Measurements from ENCODE around the gene TIAM2. TPM values are rescaled to one million over a fixed set of nuclear protein-coding genes. Genes with fewer than 3 reads are reported as not detected.

The TIAM2 gene
- polyA plus RNA-seq, 6 donors from 2014 or later: 0.34 to 2.8 (median 0.58) TPM; not detected in 1

- H3K4me3 Mint-ChIP-seq: no peak overlapping the region
- ATAC-seq (ENCODE audit: low read depth in 2 of 2) (no peak), DNase-seq (no peak)
- no peaks in the 10 kb centered on the region for H3K36me3 Mint-ChIP-seq
- H3K27ac Mint-ChIP-seq: no peak overlapping the region
- peaks cover 0 to 5% (median 0%) of the 10 kb centered on the region in 3 donors for H3K27me3 Mint-ChIP-seq
- no peaks in the 10 kb centered on the region for H3K9me3 Mint-ChIP-seq
- H3K4me1 Mint-ChIP-seq: no peaks in the 10 kb centered on the region
Observed at GRCh38 chr6:155021680-155022079, 26.6 kb downstream of the TIAM2 start.

DNA sequence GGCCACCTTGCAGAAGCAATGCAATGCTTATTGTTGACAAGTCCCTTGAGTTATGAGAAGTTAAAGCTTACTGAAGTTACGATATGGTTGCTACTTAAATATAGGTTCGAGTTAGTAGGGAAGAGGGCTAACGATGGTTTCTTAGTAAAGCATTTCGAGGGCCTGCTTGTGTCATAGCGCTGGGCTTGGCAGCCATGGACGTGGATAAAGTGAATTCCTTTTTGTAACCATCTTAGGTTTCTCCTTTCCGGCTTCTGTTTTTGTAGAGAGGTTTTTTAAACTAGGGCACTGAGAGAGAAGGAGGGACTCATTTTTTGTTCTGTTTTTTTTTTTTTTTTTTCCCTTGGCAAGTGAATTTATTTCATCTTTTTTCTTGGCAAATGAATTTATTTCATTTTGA is 27.6 kb downstream of the TIAM2 start:
- H3K36me3 Mint-ChIP-seq: no peaks in the 10 kb centered on the region
- peaks cover 0 to 5% (median 0%) of the 10 kb centered on the region in 3 donors for H3K27me3 Mint-ChIP-seq
- no peaks in the 10 kb centered on the region for H3K4me1 Mint-ChIP-seq
- H3K27ac Mint-ChIP-seq: peak overlapping the region in 1 of 6 donors; percentile 11
- ATAC-seq (ENCODE audit: low read depth in 2 of 2) (no peak), DNase-seq (no peak)
- H3K4me3 Mint-ChIP-seq: no peak overlapping the region
- no peaks in the 10 kb centered on the region for H3K9me3 Mint-ChIP-seq

DNA sequence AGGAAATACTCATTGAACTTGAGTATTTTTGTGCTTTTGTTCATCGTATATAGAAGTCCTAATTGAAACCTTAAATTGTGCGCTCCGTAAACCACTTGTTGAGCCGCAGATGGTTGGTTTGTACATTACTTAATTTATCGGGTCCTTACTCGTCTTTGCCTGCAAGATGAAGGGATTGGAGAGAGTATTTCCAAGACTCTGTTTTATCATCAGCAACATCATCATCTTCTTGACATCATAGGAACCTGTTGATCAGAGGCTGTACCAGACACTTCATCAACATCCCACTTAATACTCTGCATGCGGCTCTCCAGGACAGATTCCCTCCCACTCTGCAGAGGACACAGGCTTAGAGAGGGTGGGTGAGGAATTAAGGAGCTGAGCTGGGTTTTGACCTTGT is 28.6 kb downstream of the TIAM2 start:
- H3K9me3 Mint-ChIP-seq: no peaks in the 10 kb centered on the region
- ATAC-seq (ENCODE audit: low read depth in 2 of 2): no peak

DNA sequence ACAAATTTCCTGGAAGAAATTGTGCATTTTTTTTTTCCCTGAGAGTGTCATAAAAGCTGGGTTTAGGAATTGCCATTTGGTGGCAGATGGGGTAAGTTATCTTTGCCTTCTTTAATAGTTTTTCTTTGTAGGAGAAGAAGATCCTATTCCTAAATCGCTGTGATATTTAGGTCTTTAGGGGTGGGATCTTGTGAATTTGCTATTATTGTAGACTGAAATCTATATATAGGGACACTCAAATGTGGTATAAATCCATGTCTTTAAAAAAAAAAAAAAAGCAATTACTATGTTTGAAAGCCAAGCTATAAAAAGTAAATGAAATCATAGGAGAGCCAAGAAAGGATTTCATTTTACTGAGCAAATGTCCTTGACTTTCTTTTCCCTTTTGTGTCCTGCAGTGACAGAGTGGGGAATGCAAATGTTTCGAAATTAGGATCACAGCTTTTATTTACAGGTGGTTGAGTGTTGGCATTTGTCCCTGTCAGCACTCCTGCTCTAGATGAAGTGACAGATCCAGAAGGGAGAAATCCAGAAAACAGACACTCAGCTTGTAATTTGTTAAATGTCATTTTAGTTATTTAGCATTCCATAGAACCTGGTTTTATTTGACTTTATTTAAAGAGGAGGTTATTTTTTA is 29.4 kb downstream of the TIAM2 start:
- H3K36me3 Mint-ChIP-seq: no peaks in the 10 kb centered on the region
- no peak for ATAC-seq (ENCODE audit: low read depth in 2 of 2)
- H3K9me3 Mint-ChIP-seq: no peaks in the 10 kb centered on the region
- no peak overlapping the region for H3K27ac Mint-ChIP-seq
- no peak overlapping the region for H3K4me3 Mint-ChIP-seq
- DNase-seq: no peak
- H3K27me3 Mint-ChIP-seq: peaks cover 0 to 5% (median 0%) of the 10 kb centered on the region in 3 donors
- H3K4me1 Mint-ChIP-seq: no peaks in the 10 kb centered on the region

More for the DNA sequence above, 28.6 kb downstream of the TIAM2 start:
- no peak for DNase-seq
- H3K27me3 Mint-ChIP-seq: peaks cover 0 to 5% (median 0%) of the 10 kb centered on the region in 3 donors
- no peaks in the 10 kb centered on the region for H3K36me3 Mint-ChIP-seq
- H3K4me3 Mint-ChIP-seq: no peak overlapping the region
- no peak overlapping the region for H3K27ac Mint-ChIP-seq
- no peaks in the 10 kb centered on the region for H3K4me1 Mint-ChIP-seq

DNA sequence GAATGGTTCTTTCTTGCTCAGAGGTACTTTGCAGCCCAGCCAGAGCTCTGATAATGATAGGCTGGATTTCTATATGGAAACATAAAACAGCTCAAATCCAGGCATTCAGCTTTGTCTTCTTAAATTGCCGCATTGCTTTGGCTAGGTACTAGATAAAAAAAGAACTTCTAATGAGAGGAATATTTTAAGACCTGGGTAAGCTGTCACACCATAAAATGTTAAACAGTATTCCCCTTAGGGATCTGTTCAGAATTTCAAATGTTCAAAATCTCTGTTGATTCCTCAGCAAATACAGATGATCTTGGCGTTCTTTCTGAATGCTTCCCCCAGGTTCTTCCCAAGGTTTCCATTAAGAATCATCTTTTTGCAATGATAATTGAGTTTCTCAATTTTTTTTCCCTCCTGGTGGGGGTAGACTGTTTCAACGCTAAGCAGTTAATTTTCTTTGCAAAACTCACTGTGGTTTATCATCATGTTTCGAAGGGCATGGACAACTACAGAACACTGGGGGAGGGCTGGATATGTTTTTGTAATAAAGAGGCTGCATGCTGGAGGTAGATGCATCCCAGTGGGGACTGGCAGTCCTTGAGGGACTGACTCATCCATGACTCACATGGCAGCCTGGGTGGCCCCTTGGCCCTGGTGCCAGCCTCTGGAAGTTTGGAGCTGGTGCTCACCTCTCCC is 31.0 kb downstream of the TIAM2 start:
- peak overlapping the region in 1 of 6 donors; percentile 70 for H3K27ac Mint-ChIP-seq
- no peaks in the 10 kb centered on the region for H3K4me1 Mint-ChIP-seq
- H3K27me3 Mint-ChIP-seq: peaks cover 0 to 5% (median 0%) of the 10 kb centered on the region in 3 donors
- no peak overlapping the region for H3K4me3 Mint-ChIP-seq
- ATAC-seq (ENCODE audit: low read depth in 2 of 2): no peak
- H3K9me3 Mint-ChIP-seq: no peaks in the 10 kb centered on the region
- no peaks in the 10 kb centered on the region for H3K36me3 Mint-ChIP-seq
- no peak for DNase-seq

- Mint-ChIP-seq H3K9me3 (no peaks in the 10 kb centered on the region), H3K4me1 (no peaks in the 10 kb centered on the region), H3K4me3 (no peak overlapping the region), H3K27me3 (peaks cover 0 to 5% (median 0%) of the 10 kb centered on the region in 3 donors), H3K36me3 (no peaks in the 10 kb centered on the region), H3K27ac (no peak overlapping the region)
- no peak for ATAC-seq (ENCODE audit: low read depth in 2 of 2)
- DNase-seq: no peak
Observed at GRCh38 chr6:155026706-155027045, 31.6 kb downstream of the TIAM2 start.

DNA sequence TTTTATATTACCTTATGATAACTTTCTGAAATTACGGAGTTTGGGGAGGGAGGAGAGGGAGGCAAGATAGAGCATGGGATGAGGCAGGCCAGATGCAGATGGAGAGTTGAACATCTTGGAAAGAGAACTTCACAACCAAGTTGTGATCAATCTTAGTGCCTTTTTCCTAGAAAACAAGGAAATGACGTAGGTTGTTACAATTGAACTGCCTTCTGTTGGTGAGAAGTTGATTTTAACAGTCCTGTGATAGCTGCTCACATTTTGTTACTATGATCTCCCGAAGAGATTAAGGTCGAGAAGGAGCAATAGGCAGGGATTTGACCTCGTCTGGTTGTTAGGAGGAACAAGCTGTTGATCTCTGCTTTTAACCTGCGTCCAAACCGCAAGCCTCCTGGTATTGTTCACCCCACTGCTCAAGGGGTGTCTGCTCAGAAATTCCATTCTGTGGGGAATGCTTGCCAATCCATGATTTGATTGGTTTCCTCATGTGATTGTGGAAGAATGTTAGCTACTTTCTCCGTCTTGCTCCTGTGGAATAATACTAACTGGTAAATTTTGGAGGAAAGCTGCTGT is 35.1 kb downstream of the TIAM2 start:
- ATAC-seq (ENCODE audit: low read depth in 2 of 2) (no peak), DNase-seq (no peak)
- H3K4me1 Mint-ChIP-seq: no peaks in the 10 kb centered on the region
- no peak overlapping the region for H3K4me3 Mint-ChIP-seq
- H3K27me3 Mint-ChIP-seq: peaks cover 0 to 5% (median 0%) of the 10 kb centered on the region in 3 donors
- no peak overlapping the region for H3K27ac Mint-ChIP-seq
- no peaks in the 10 kb centered on the region for H3K9me3 Mint-ChIP-seq
- H3K36me3 Mint-ChIP-seq: no peaks in the 10 kb centered on the region

DNA sequence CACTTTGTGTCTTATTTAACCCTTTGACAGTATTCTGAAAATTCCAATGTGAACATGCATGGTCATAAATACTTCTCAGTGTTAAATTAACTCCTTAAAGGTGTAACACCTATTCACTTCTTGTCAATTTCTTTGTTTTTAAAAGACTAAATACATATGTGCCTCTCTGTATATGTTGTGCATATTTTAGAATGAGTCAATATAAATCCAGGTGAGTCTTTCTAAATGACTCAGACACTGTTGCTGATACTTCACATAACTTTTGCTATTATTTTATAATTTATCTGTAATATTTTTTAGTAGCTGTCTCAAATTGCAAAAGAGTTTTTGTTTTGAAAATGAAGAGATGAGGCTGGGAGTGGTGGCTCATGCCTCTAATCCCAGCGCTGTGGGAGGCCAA is 36.0 kb downstream of the TIAM2 start:
- Mint-ChIP-seq H3K27ac (no peak overlapping the region), H3K4me1 (no peaks in the 10 kb centered on the region), H3K9me3 (no peaks in the 10 kb centered on the region), H3K4me3 (no peak overlapping the region), H3K36me3 (no peaks in the 10 kb centered on the region), H3K27me3 (no peaks in the 10 kb centered on the region)
- ATAC-seq (ENCODE audit: low read depth in 2 of 2): no peak
- no peak for DNase-seq

- ATAC-seq (ENCODE audit: low read depth in 2 of 2) (no peak), DNase-seq (no peak)
- Mint-ChIP-seq H3K9me3 (no peaks in the 10 kb centered on the region), H3K36me3 (no peaks in the 10 kb centered on the region), H3K4me3 (no peak overlapping the region), H3K27ac (no peak overlapping the region), H3K4me1 (no peaks in the 10 kb centered on the region), H3K27me3 (no peaks in the 10 kb centered on the region)
Observed at GRCh38 chr6:155033021-155033791, 38.1 kb downstream of the TIAM2 start.

DNA sequence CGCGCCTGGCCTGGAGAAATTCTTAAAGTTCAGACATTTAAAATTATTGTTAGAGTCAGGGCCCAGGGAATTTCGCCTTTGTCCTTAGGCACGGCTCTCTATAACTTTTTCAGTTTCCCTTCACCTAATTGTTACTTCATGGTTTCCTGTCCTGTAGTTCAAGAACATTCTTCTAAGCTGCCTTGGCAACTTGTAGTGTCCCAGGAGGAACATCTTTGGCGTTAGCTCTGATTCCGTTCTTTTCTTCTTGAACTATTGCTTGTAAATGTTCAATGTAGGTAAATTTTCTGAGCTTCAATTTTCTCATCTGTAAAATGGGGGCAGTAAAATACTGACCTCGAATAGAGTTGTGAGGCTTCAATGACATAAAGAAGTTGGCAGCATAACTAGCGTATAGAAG is 41.8 kb downstream of the TIAM2 start:
- H3K4me1 Mint-ChIP-seq: no peaks in the 10 kb centered on the region
- no peak overlapping the region for H3K4me3 Mint-ChIP-seq
- peaks cover 0 to 5% (median 0%) of the 10 kb centered on the region in 3 donors for H3K27me3 Mint-ChIP-seq
- H3K36me3 Mint-ChIP-seq: no peaks in the 10 kb centered on the region
- ATAC-seq (ENCODE audit: low read depth in 2 of 2): no peak
- no peak for DNase-seq
- no peaks in the 10 kb centered on the region for H3K9me3 Mint-ChIP-seq
- H3K27ac Mint-ChIP-seq: no peak overlapping the region

DNA sequence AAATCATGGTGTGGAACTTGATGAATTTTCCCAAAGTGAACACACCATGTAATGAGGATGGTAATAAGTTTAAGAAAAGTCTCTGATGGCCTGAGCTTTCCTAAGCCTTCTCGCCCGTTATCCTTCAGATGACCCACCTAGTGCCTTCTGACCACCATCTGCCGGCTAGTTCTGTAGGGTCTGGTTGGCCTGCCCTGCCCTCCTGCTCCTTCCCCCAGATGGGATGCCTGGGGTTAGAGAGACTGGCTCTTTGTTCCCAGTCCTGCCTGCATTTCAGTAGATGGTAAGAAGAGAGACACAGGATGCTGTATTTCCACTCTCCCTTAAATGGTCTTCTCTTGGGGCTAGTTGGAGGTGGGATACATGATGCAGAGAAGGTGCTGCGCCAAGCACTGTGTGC is 43.0 kb downstream of the TIAM2 start:
- ATAC-seq (ENCODE audit: low read depth in 2 of 2) (no peak), DNase-seq (no peak)
- Mint-ChIP-seq H3K9me3 (no peaks in the 10 kb centered on the region), H3K4me3 (no peak overlapping the region), H3K36me3 (no peaks in the 10 kb centered on the region), H3K4me1 (no peaks in the 10 kb centered on the region), H3K27me3 (peaks cover 0 to 5% (median 0%) of the 10 kb centered on the region in 3 donors), H3K27ac (no peak overlapping the region)

DNA sequence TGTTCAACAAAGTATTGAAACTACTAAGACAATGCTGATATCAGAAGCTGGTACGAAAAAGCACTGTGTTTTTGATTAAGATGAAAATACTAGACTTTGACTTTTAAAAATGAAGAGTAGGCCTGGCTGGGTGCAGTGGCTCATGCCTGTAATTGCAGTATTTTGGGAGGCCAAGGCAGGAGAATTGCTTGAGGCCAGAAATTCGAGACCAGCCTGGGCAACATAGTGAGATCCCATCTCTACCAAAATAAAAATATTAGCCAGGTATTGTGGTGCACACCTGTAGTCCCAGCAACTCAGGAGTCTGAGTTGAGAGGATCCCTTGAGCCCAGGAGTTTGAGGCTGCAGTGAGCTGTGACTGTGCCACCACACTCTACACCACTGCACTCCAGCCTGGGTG is 43.4 kb downstream of the TIAM2 start:
- no peak overlapping the region for H3K27ac Mint-ChIP-seq
- H3K27me3 Mint-ChIP-seq: peaks cover 0 to 5% (median 0%) of the 10 kb centered on the region in 3 donors
- DNase-seq: no peak
- H3K9me3 Mint-ChIP-seq: no peaks in the 10 kb centered on the region
- no peaks in the 10 kb centered on the region for H3K4me1 Mint-ChIP-seq
- no peak for ATAC-seq (ENCODE audit: low read depth in 2 of 2)
- H3K36me3 Mint-ChIP-seq: no peaks in the 10 kb centered on the region
- H3K4me3 Mint-ChIP-seq: no peak overlapping the region

GRCh38 chr6:155039618-155040017 is 44.5 kb downstream of the TIAM2 start:
- Mint-ChIP-seq H3K27me3 (peaks cover 0 to 5% (median 0%) of the 10 kb centered on the region in 3 donors), H3K36me3 (no peaks in the 10 kb centered on the region), H3K4me1 (no peaks in the 10 kb centered on the region), H3K4me3 (no peak overlapping the region), H3K9me3 (no peaks in the 10 kb centered on the region), H3K27ac (no peak overlapping the region)
- ATAC-seq (ENCODE audit: low read depth in 2 of 2): no peak
- DNase-seq: no peak

DNA sequence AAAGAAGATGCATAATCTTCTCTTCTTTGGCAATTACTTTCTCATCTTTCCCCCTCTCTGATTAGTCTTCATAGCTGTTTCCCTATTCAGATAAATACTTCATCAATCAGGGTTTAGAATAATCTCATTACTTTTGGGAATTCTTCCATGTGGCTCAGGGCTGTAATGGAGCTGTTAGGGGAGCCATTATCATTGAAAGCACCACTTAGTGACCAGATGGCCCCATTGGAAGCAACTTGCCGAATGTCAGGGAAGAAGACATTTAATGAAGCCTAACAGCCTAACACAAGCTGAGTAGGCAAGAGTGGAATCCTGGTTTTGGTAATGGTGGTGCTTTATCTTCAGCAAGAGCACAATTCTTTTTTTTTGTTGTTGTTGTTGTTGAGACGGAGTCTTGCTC is 45.0 kb downstream of the TIAM2 start:
- Mint-ChIP-seq H3K36me3 (no peaks in the 10 kb centered on the region), H3K4me1 (no peaks in the 10 kb centered on the region), H3K27me3 (peaks cover 0 to 5% (median 0%) of the 10 kb centered on the region in 3 donors), H3K4me3 (no peak overlapping the region), H3K9me3 (no peaks in the 10 kb centered on the region), H3K27ac (no peak overlapping the region)
- DNase-seq (no peak), ATAC-seq (ENCODE audit: low read depth in 2 of 2) (no peak)
